H1 (cell line): Measurements from ENCODE around the gene PRRX1. TPM values are rescaled to one million over a fixed set of nuclear protein-coding genes. Genes with fewer than 3 reads are reported as not detected.

ENCODE experiments used
- CTCF ChIA-PET: fragments of 300-600 bp; sonication (Branson Sonifier 250); formaldehyde crosslinking; loops from one replicate; lab custom pipeline; 2021; ENCODE audit not compliant: partially characterized antibody; lab: Charles Lee
- POLR2A ChIA-PET: fragments of 300-600 bp; sonication (Branson Sonifier 250); formaldehyde crosslinking; loops from one replicate; lab custom pipeline; 2021; ENCODE audit warnings: inconsistent platforms; ENCODE audit not compliant: partially characterized antibody; lab: Charles Lee
- DNase-seq, 2 experiments: peaks; one replicate each; pipeline versions ENCODE4 v3.0.0 to v3.0.0-alpha.2; 2010 to 2022; ENCODE audit warnings: low spot score in 2 of 2, low read depth in 1 of 2, mixed read lengths in 1 of 2
- FAIRE-seq: peaks from 2 replicates; lab custom pipeline; 2011; peaks lifted over from hg19 to GRCh38; lab: Jason Lieb, UNC
- H2AFZ ChIP-seq: 2 replicates; pipeline ENCODE4 v1.8.1; 2012; ENCODE audit warnings: low read length, inconsistent platforms
- H2AK5ac ChIP-seq: 2 replicates; pipeline ENCODE4 v1.6.1; 2013; ENCODE audit warnings: low read depth, low read length
- H2BK120ac ChIP-seq: replicated peaks from 2 replicates; pipeline ENCODE3; 2013; ENCODE audit warnings: low read depth, low read length, inconsistent platforms
- H2BK12ac ChIP-seq: 2 replicates; pipeline ENCODE4 v1.6.1; 2013; ENCODE audit warnings: low read depth, low read length
- H2BK15ac ChIP-seq: 2 replicates; pipeline ENCODE4 v1.6.1; 2013; ENCODE audit warnings: low read length
- H2BK20ac ChIP-seq: 2 replicates; pipeline ENCODE4 v1.6.1; 2013; ENCODE audit warnings: low read length
- H2BK5ac ChIP-seq: 2 replicates; pipeline ENCODE4 v1.6.1; 2013; ENCODE audit warnings: low read depth, low read length
- H3K14ac ChIP-seq: 2 replicates; pipeline ENCODE4 v1.6.1; 2013; ENCODE audit warnings: inconsistent platforms; ENCODE audit not compliant: insufficient read length
- H3K18ac ChIP-seq: 2 replicates; pipeline ENCODE4 v1.6.1; 2013; ENCODE audit warnings: low read length; ENCODE audit errors: extremely low read depth
- H3K23ac ChIP-seq: 2 replicates; pipeline ENCODE4 v1.6.1; 2013; ENCODE audit warnings: inconsistent platforms; ENCODE audit not compliant: insufficient read length
- H3K23me2 ChIP-seq: 2 replicates; pipeline ENCODE4 v1.6.1; 2013; ENCODE audit warnings: low read depth, low read length
- H3K27ac ChIP-seq: 2 replicates; pipeline ENCODE4 v1.6.1; 2011; ENCODE audit warnings: low read depth, low read length, inconsistent platforms
- H3K27me3 ChIP-seq, 4 experiments: replicated peaks in 1 of 4; 1 replicate in 1 of 4; 2 replicates in 3 of 4; pipeline versions ENCODE4 v1.6.1 to v1.8.1; 2011 to 2013; ENCODE audit warnings: low read length in 3 of 4, mild to moderate bottlenecking in 3 of 4, inconsistent platforms in 2 of 4, mixed read lengths in 2 of 4, moderate library complexity in 1 of 4; ENCODE audit not compliant: control insufficient read depth in 3 of 4, insufficient read depth in 3 of 4; ENCODE audit errors: extremely low read depth in 1 of 4
- H3K36me3 ChIP-seq, 4 experiments: 2 replicates each; pipeline versions ENCODE4 v1.6.1 to v1.8.1; 2011 to 2013; ENCODE audit warnings: mild to moderate bottlenecking in 4 of 4, low read length in 3 of 4, moderate library complexity in 2 of 4, control low read depth in 1 of 4, inconsistent platforms in 1 of 4; ENCODE audit not compliant: insufficient read depth in 4 of 4, control insufficient read depth in 2 of 4
- H3K4ac ChIP-seq: replicated peaks from 2 replicates; pipeline ENCODE3; 2013; ENCODE audit warnings: low read length, low read depth, mixed read lengths, inconsistent platforms; ENCODE audit not compliant: insufficient read length
- H3K4me1 ChIP-seq, 4 experiments: replicated peaks in 1 of 4; 1 replicate in 1 of 4; 2 replicates in 3 of 4; pipeline versions ENCODE4 v1.6.1 to v1.8.1; 2011 to 2013; ENCODE audit warnings: low read length in 3 of 4, inconsistent platforms in 2 of 4, mixed read lengths in 1 of 4; ENCODE audit not compliant: insufficient read depth in 4 of 4, control insufficient read depth in 3 of 4
- H3K4me2 ChIP-seq, 2 experiments: 2 replicates each; pipeline versions ENCODE4 v1.6.1 to v1.8.1; 2011 to 2013; ENCODE audit warnings: low read depth in 2 of 2, low read length in 2 of 2, control low read depth in 1 of 2, inconsistent platforms in 1 of 2, mild to moderate bottlenecking in 1 of 2; ENCODE audit not compliant: insufficient read depth in 1 of 2
- H3K4me3 ChIP-seq, 4 experiments: fragments of 200-600, 300-600 bp in 1 of 4; sonication (generic), shearing (Covaris generic), sonication (Bioruptor Twin) in 1 of 4; 2 replicates each; pipeline versions ENCODE4 v1.5.1 to v1.8.1; 2011 to 2016; ENCODE audit warnings: low read length in 4 of 4, low read depth in 3 of 4, control low read depth in 2 of 4, inconsistent platforms in 2 of 4, mild to moderate bottlenecking in 2 of 4, mixed read lengths in 1 of 4, moderate library complexity in 1 of 4; ENCODE audit not compliant: insufficient read depth in 2 of 4; ENCODE audit errors: extremely low read depth in 1 of 4
- H3K56ac ChIP-seq: replicated peaks from 2 replicates; pipeline ENCODE3; 2013; ENCODE audit warnings: low read depth, mild to moderate bottlenecking, mixed read lengths, low read length, inconsistent platforms; ENCODE audit not compliant: insufficient read length
- H3K79me1 ChIP-seq: 2 replicates; pipeline ENCODE4 v1.6.1; 2013; ENCODE audit warnings: low read depth, low read length, control low read depth
- H3K79me2 ChIP-seq, 2 experiments: 2 replicates each; pipeline versions ENCODE4 v1.6.1 to v1.8.1; 2012 to 2013; ENCODE audit warnings: low read length in 2 of 2, mild to moderate bottlenecking in 2 of 2, inconsistent platforms in 1 of 2; ENCODE audit not compliant: insufficient read depth in 2 of 2, control insufficient read depth in 1 of 2
- H3K9ac ChIP-seq, 4 experiments: replicated peaks in 1 of 4; 1 replicate in 1 of 4; 2 replicates in 3 of 4; pipeline versions ENCODE4 v1.6.1 to v1.8.1; 2011 to 2013; ENCODE audit warnings: low read depth in 3 of 4, low read length in 3 of 4, control low read depth in 2 of 4, mild to moderate bottlenecking in 2 of 4, moderate library complexity in 2 of 4, inconsistent platforms in 1 of 4; ENCODE audit errors: extremely low read depth in 1 of 4
- H3K9me3 ChIP-seq, 2 experiments: 2 replicates each; pipeline versions ENCODE4 v1.6.1 to v1.8.1; 2012 to 2013; ENCODE audit warnings: mild to moderate bottlenecking in 2 of 2, moderate library complexity in 2 of 2, control low read depth in 1 of 2, inconsistent platforms in 1 of 2, low read depth in 1 of 2, low read length in 1 of 2, mixed read lengths in 1 of 2; ENCODE audit not compliant: insufficient read depth in 2 of 2
- H4K20me1 ChIP-seq, 2 experiments: replicated peaks in 1 of 2; 2 replicates each; pipeline versions ENCODE3 to v1.8.1; 2011 to 2013; ENCODE audit warnings: inconsistent platforms in 2 of 2, low read length in 2 of 2, mild to moderate bottlenecking in 1 of 2; ENCODE audit not compliant: insufficient read depth in 2 of 2, control insufficient read depth in 1 of 2
- H4K5ac ChIP-seq: 2 replicates; pipeline ENCODE4 v1.6.1; 2013; ENCODE audit warnings: low read length, low read depth, mixed read lengths, inconsistent platforms; ENCODE audit not compliant: insufficient read length
- H4K8ac ChIP-seq: 2 replicates; pipeline ENCODE4 v1.8.0; 2013; ENCODE audit warnings: mild to moderate bottlenecking, moderate library complexity, low read length, inconsistent platforms; ENCODE audit not compliant: insufficient read depth; ENCODE audit errors: extremely low read depth
- H4K91ac ChIP-seq: replicated peaks from 2 replicates; pipeline ENCODE3; 2013; ENCODE audit warnings: low read length, mixed read lengths, inconsistent platforms; ENCODE audit not compliant: insufficient read length
- BRCA1 ChIP-seq: IDR thresholded peaks from 2 replicates; pipeline ENCODE4 v1.6.1; 2012; ENCODE audit warnings: low read depth, low read length, improper control_type of control experiment
- GABPA ChIP-seq: IDR thresholded peaks from 2 replicates; pipeline ENCODE4 v1.6.1; 2011; ENCODE audit warnings: mild to moderate bottlenecking, low read length, moderate library complexity, borderline replicate concordance; ENCODE audit not compliant: insufficient read depth
- whole genome bisulfite sequencing, 2 experiments: shearing (Covaris generic) in 1 of 2; methylation state at CpG; one replicate each; pipeline versions ENCODE4 v1.1.6 to v1.1.7; 2013 to 2015; ENCODE audit warnings: low lambda C conversion rate in 2 of 2, mixed read lengths in 2 of 2, inconsistent platforms in 1 of 2, low coverage in 1 of 2, missing lambda C conversion rate in 1 of 2; ENCODE audit not compliant: insufficient replicate concordance in 2 of 2, insufficient coverage in 1 of 2, insufficient read length in 1 of 2; ENCODE audit errors: extremely low coverage in 1 of 2, missing lambda C conversion rate in 1 of 2; 5-methylcytosine and 5-hydroxymethylcytosine counted together
- polyA plus RNA-seq, 7 experiments: library from polyadenylated mRNA; depleted of rRNA in 3 of 7; stranded (reverse) in 5 of 7; unstranded in 2 of 7; fragments of >200 nt in 5 of 7; fragments of 200-250 nt in 2 of 7; gene quantifications; 1 replicate in 5 of 7; 2 replicates in 1 of 7; 4 replicates in 1 of 7; pipeline versions ENCODE4 v1.2.1 to v1.2.3, GENCODE V29; 2011 to 2013; ENCODE audit warnings: missing spikeins in 2 of 7, mixed read lengths in 2 of 7
- total RNA-seq: library from RNA; stranded (reverse); fragmentation: NEBNext Ultra II Directional; extraction: Animal tissue kit (Norgen Biotek cat#: 25700); gene quantifications from 2 replicates; pipeline ENCODE4 v1.2.1, GENCODE V29; 2021

PRRX1 gene
- total and polyA plus RNA-seq, 2 of the 8 experiments (the other 6 are each of a cell fraction or from before 2014, with no cell fraction given) = not detected

- no peak overlapping the region for H4K91ac ChIP-seq
- no peak overlapping the region for H3K14ac ChIP-seq
- H3K36me3 ChIP-seq = no peaks in the 10 kb centered on the region
- H2BK120ac ChIP-seq = no peak overlapping the region
- no peak overlapping the region for H2BK5ac ChIP-seq
- H3K4me1 ChIP-seq = no peaks in the 10 kb centered on the region
- no peaks in the 10 kb centered on the region for H3K79me2 ChIP-seq
- H3K4me2 ChIP-seq = no peak overlapping the region
- no peak overlapping the region for H4K8ac ChIP-seq
- POLR2A ChIA-PET = no interaction called here
- no peak overlapping the region for H3K56ac ChIP-seq
- H3K27ac ChIP-seq = no peak overlapping the region
- no peak overlapping the region for H3K9ac ChIP-seq
- no peak overlapping the region for H4K5ac ChIP-seq
- TF ChIP-seq GABPA (no peak), BRCA1 (no peak)
- DNase-seq (no peak), FAIRE-seq (no peak)
- no peak overlapping the region for H3K23ac ChIP-seq
- no peaks in the 10 kb centered on the region for H3K23me2 ChIP-seq
- WGBS, 2 experiments = 84% methylated on average over 12 of the region's 12 CpGs; no CpG with 5 or more reads in 1 of the 2 experiments
- no peak overlapping the region for H3K4ac ChIP-seq
- no peak overlapping the region for H2AFZ ChIP-seq
- H2BK20ac ChIP-seq = no peak overlapping the region
- no peak overlapping the region for H3K4me3 ChIP-seq
- no peak overlapping the region for H3K18ac ChIP-seq
- no peak overlapping the region for H2BK15ac ChIP-seq
- H4K20me1 ChIP-seq = no peaks in the 10 kb centered on the region
- no peaks in the 10 kb centered on the region for H3K79me1 ChIP-seq
- CTCF ChIA-PET = interaction anchor here (7.8 kb wide), 1 partner anchor 13 kb away, joined by 48 read pairs; no protein-coding TSS in a partner anchor
- no peaks in the 10 kb centered on the region for H3K9me3 ChIP-seq
- no peak overlapping the region for H2BK12ac ChIP-seq
- no peaks in the 10 kb centered on the region for H3K27me3 ChIP-seq
- H2AK5ac ChIP-seq = no peak overlapping the region
Observed at GRCh38 chr1:170701962-170702361, 38.0 kb downstream of the PRRX1 start.
